Measurements from ENCODE around the gene SGMS2. TPM values are rescaled to one million over a fixed set of nuclear protein-coding genes. Genes with fewer than 3 reads are reported as not detected.

Gene SGMS2
- total and polyA plus RNA-seq, 2 donors = 1.0 to 1.2 TPM

- 17% methylated on average over 1 of the region's 1 CpG for WGBS
- no peak overlapping the region for H3K27ac ChIP-seq (ENCODE audit: low read depth in 1 of 2, low read length in 1 of 2)
- DNase-seq (ENCODE audit: low read depth in 6 of 9, low spot score in 9 of 9) = no peak
- no peak overlapping the region for H3K4me3 ChIP-seq (ENCODE audit: low read length in 2 of 2)
- no peaks in the 10 kb centered on the region for H3K4me1 ChIP-seq (ENCODE audit: control insufficient read depth in 2 of 2, insufficient read depth in 2 of 2, low read length in 2 of 2)
- H3K36me3 ChIP-seq (ENCODE audit: control insufficient read depth in 2 of 2, insufficient read depth in 2 of 2, low read length in 1 of 2) = no peaks in the 10 kb centered on the region
- peaks cover 0 to 3% of the 10 kb centered on the region in 2 donors for H3K27me3 ChIP-seq (ENCODE audit: control insufficient read depth in 2 of 2, insufficient read depth in 1 of 2, low read length in 1 of 2)
- H3K9me3 ChIP-seq (ENCODE audit: control insufficient read depth in 2 of 2, insufficient read depth in 1 of 2, low read length in 1 of 2) = no peaks in the 10 kb centered on the region
These were observed 24.0 kb upstream of the SGMS2 start for GRCh38 chr4:107800706-107801105.

- H3K4me3 ChIP-seq (ENCODE audit: low read length in 2 of 2) = no peak overlapping the region
- H3K9me3 ChIP-seq (ENCODE audit: control insufficient read depth in 2 of 2, insufficient read depth in 1 of 2, low read length in 1 of 2) = no peaks in the 10 kb centered on the region
- no peaks in the 10 kb centered on the region for H3K36me3 ChIP-seq (ENCODE audit: control insufficient read depth in 2 of 2, insufficient read depth in 2 of 2, low read length in 1 of 2)
- H3K4me1 ChIP-seq (ENCODE audit: control insufficient read depth in 2 of 2, insufficient read depth in 2 of 2, low read length in 2 of 2) = no peaks in the 10 kb centered on the region
- H3K27me3 ChIP-seq (ENCODE audit: control insufficient read depth in 2 of 2, insufficient read depth in 1 of 2, low read length in 1 of 2) = peaks cover 0 to 3% of the 10 kb centered on the region in 2 donors
- no peak overlapping the region for H3K27ac ChIP-seq (ENCODE audit: low read depth in 1 of 2, low read length in 1 of 2)
- no peak for DNase-seq (ENCODE audit: low read depth in 6 of 9, low spot score in 9 of 9)
- 90% methylated on average over 1 of the region's 1 CpG for WGBS
These were observed 22.9 kb upstream of the SGMS2 start for GRCh38 chr4:107801766-107802211.

DNA sequence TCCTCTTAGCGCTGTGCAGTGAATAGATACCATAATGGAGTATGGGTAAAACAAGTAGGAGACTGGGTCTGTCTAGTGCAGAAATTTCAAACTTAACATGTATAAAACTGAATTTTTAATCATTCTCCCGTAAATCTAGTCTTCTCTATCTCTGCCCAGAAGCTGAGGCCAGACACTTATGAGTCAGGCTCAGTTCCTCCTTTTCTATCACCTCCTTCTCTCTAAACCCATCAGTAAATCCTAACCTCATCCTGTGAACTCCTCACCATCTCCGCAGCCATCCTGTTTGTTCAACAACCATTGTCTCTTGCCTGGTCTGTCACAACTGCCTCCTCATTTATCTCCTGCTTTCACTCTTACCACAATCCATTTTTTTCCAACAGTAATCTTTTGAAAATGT lies 19.8 kb upstream of the SGMS2 start:
- 94% methylated on average over 3 of the region's 3 CpGs for WGBS

DNA sequence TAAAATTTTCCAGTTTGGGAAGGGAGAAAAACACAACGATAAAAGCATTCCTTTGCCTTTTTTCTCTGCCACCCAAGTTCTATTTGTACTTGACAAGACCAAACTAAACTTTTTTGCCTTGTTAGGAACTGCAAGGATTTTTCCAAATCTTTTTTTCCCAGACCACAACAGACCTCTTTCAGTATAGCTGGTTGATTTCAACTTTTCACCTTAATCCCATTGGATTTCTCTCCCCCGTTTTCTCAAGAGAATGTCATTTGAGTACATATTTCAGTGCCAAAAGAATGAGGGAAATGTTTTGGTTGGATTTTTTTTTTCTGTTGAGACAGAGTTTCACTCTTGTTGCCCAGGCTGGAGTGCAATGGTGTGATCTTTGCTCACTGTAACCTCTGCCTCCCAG lies 18.5 kb upstream of the SGMS2 start:
- WGBS = 91% methylated on average over 2 of the region's 2 CpGs
- no peak for DNase-seq (ENCODE audit: low read depth in 6 of 9, low spot score in 9 of 9)

More for the DNA sequence above, 19.8 kb upstream of the SGMS2 start:
- H3K36me3 ChIP-seq (ENCODE audit: control insufficient read depth in 2 of 2, insufficient read depth in 2 of 2, low read length in 1 of 2) = no peaks in the 10 kb centered on the region
- no peaks in the 10 kb centered on the region for H3K4me1 ChIP-seq (ENCODE audit: control insufficient read depth in 2 of 2, insufficient read depth in 2 of 2, low read length in 2 of 2)
- no peak for DNase-seq (ENCODE audit: low read depth in 6 of 9, low spot score in 9 of 9)
- H3K9me3 ChIP-seq (ENCODE audit: control insufficient read depth in 2 of 2, insufficient read depth in 1 of 2, low read length in 1 of 2) = no peaks in the 10 kb centered on the region
- H3K27ac ChIP-seq (ENCODE audit: low read depth in 1 of 2, low read length in 1 of 2) = no peak overlapping the region
- peaks cover 0 to 2% of the 10 kb centered on the region in 2 donors for H3K27me3 ChIP-seq (ENCODE audit: control insufficient read depth in 2 of 2, insufficient read depth in 1 of 2, low read length in 1 of 2)
- H3K4me3 ChIP-seq (ENCODE audit: low read length in 2 of 2) = no peak overlapping the region

DNA sequence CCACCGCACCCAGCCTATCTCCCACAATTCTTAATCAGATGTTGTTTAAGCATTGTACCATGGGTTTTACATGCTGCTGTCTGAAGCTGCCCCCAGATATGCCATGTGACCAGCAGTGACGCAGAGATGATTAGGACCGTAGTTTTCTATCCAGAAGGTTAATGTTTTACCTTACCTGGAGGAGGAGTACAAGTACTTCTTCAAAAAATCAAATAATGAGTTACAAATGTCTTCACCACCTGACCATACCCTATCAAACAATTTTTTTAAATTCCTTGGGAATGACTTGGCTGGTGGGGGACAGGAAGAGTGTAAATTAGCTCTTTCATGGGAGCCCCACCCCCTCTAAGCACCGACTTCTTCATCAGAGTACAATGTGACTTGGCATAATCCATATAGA lies 16.2 kb upstream of the SGMS2 start:
- Histone ChIP-seq H3K36me3 (ENCODE audit: control insufficient read depth in 2 of 2, insufficient read depth in 2 of 2, low read length in 1 of 2) (no peaks in the 10 kb centered on the region), H3K9me3 (ENCODE audit: control insufficient read depth in 2 of 2, insufficient read depth in 1 of 2, low read length in 1 of 2) (no peaks in the 10 kb centered on the region), H3K4me1 (ENCODE audit: control insufficient read depth in 2 of 2, insufficient read depth in 2 of 2, low read length in 2 of 2) (no peaks in the 10 kb centered on the region), H3K4me3 (ENCODE audit: low read length in 2 of 2) (no peak overlapping the region), H3K27me3 (ENCODE audit: control insufficient read depth in 2 of 2, insufficient read depth in 1 of 2, low read length in 1 of 2) (no peaks in the 10 kb centered on the region), H3K27ac (ENCODE audit: low read depth in 1 of 2, low read length in 1 of 2) (no peak overlapping the region)
- whole genome bisulfite sequencing = 97% methylated on average over 4 of the region's 4 CpGs
- no peak for DNase-seq (ENCODE audit: low read depth in 6 of 9, low spot score in 9 of 9)

More for the DNA sequence above, 18.5 kb upstream of the SGMS2 start:
- no peaks in the 10 kb centered on the region for H3K36me3 ChIP-seq (ENCODE audit: control insufficient read depth in 2 of 2, insufficient read depth in 2 of 2, low read length in 1 of 2)
- no peaks in the 10 kb centered on the region for H3K9me3 ChIP-seq (ENCODE audit: control insufficient read depth in 2 of 2, insufficient read depth in 1 of 2, low read length in 1 of 2)
- H3K27me3 ChIP-seq (ENCODE audit: control insufficient read depth in 2 of 2, insufficient read depth in 1 of 2, low read length in 1 of 2) = no peaks in the 10 kb centered on the region
- no peak overlapping the region for H3K27ac ChIP-seq (ENCODE audit: low read depth in 1 of 2, low read length in 1 of 2)
- no peaks in the 10 kb centered on the region for H3K4me1 ChIP-seq (ENCODE audit: control insufficient read depth in 2 of 2, insufficient read depth in 2 of 2, low read length in 2 of 2)
- no peak overlapping the region for H3K4me3 ChIP-seq (ENCODE audit: low read length in 2 of 2)

- WGBS = 97% methylated on average over 4 of the region's 4 CpGs
- Histone ChIP-seq H3K4me3 (ENCODE audit: low read length in 2 of 2) (no peak overlapping the region), H3K27ac (ENCODE audit: low read depth in 1 of 2, low read length in 1 of 2) (no peak overlapping the region), H3K27me3 (ENCODE audit: control insufficient read depth in 2 of 2, insufficient read depth in 1 of 2, low read length in 1 of 2) (no peaks in the 10 kb centered on the region), H3K36me3 (ENCODE audit: control insufficient read depth in 2 of 2, insufficient read depth in 2 of 2, low read length in 1 of 2) (no peaks in the 10 kb centered on the region), H3K9me3 (ENCODE audit: control insufficient read depth in 2 of 2, insufficient read depth in 1 of 2, low read length in 1 of 2) (no peaks in the 10 kb centered on the region), H3K4me1 (ENCODE audit: control insufficient read depth in 2 of 2, insufficient read depth in 2 of 2, low read length in 2 of 2) (no peaks in the 10 kb centered on the region)
- DNase-seq (ENCODE audit: low read depth in 6 of 9, low spot score in 9 of 9) = no peak
These were observed 15.5 kb upstream of the SGMS2 start for GRCh38 chr4:107809210-107809609.

- Histone ChIP-seq H3K27ac (ENCODE audit: low read depth in 1 of 2, low read length in 1 of 2) (no peak overlapping the region), H3K4me1 (ENCODE audit: control insufficient read depth in 2 of 2, insufficient read depth in 2 of 2, low read length in 2 of 2) (no peaks in the 10 kb centered on the region), H3K9me3 (ENCODE audit: control insufficient read depth in 2 of 2, insufficient read depth in 1 of 2, low read length in 1 of 2) (no peaks in the 10 kb centered on the region), H3K36me3 (ENCODE audit: control insufficient read depth in 2 of 2, insufficient read depth in 2 of 2, low read length in 1 of 2) (no peaks in the 10 kb centered on the region), H3K4me3 (ENCODE audit: low read length in 2 of 2) (no peak overlapping the region), H3K27me3 (ENCODE audit: control insufficient read depth in 2 of 2, insufficient read depth in 1 of 2, low read length in 1 of 2) (peaks cover 0 to 5% of the 10 kb centered on the region in 2 donors)
- WGBS = 73% methylated on average over 1 of the region's 1 CpG
- no peak for DNase-seq (ENCODE audit: low read depth in 6 of 9, low spot score in 9 of 9)
These were observed 10.0 kb upstream of the SGMS2 start for GRCh38 chr4:107814758-107815157.

- Histone ChIP-seq H3K4me1 (ENCODE audit: control insufficient read depth in 2 of 2, insufficient read depth in 2 of 2, low read length in 2 of 2) (no peaks in the 10 kb centered on the region), H3K36me3 (ENCODE audit: control insufficient read depth in 2 of 2, insufficient read depth in 2 of 2, low read length in 1 of 2) (no peaks in the 10 kb centered on the region), H3K27me3 (ENCODE audit: control insufficient read depth in 2 of 2, insufficient read depth in 1 of 2, low read length in 1 of 2) (peaks cover 0 to 8% of the 10 kb centered on the region in 2 donors), H3K4me3 (ENCODE audit: low read length in 2 of 2) (no peak overlapping the region), H3K27ac (ENCODE audit: low read depth in 1 of 2, low read length in 1 of 2) (no peak overlapping the region), H3K9me3 (ENCODE audit: control insufficient read depth in 2 of 2, insufficient read depth in 1 of 2, low read length in 1 of 2) (no peaks in the 10 kb centered on the region)
- DNase-seq (ENCODE audit: low read depth in 6 of 9, low spot score in 9 of 9) = no peak
- WGBS = 3% methylated on average over 1 of the region's 1 CpG
These were observed 9.6 kb upstream of the SGMS2 start for GRCh38 chr4:107815158-107815557.

DNA sequence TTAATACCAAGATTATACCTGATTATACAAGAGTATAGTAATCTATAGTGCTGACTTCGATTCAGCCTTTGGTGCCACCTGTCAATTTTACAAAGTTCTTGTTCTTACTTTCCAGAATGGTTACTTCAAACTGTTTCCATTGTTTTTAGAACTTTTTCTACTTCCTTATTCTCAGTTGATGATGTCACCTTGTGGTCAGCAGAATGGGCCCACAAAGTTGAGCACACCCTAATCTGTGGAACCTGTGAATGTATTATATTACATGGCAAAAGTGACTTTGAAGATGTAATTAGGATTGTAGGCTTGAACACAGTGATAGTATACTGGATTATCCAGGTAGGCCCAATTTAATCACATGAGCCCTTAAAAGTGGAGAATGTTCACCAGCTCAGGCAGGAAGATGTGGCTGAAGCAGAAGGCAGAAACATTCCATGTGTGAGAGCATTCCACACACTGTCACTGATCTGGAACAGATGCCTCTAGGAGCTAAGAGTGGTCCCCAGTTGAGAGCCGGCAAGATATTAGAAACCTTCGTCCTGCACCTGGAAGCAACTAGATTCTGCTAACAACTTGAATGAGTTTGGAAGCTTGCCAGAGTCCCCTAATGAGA lies 6.3 kb upstream of the SGMS2 start:
- H3K9me3 ChIP-seq (ENCODE audit: control insufficient read depth in 2 of 2, insufficient read depth in 1 of 2, low read length in 1 of 2) = no peaks in the 10 kb centered on the region
- DNase-seq (ENCODE audit: low read depth in 6 of 9, low spot score in 9 of 9) = no peak
- H3K27ac ChIP-seq (ENCODE audit: low read depth in 1 of 2, low read length in 1 of 2) = no peak overlapping the region

More for the DNA sequence above, 6.3 kb upstream of the SGMS2 start:
- Histone ChIP-seq H3K4me1 (ENCODE audit: control insufficient read depth in 2 of 2, insufficient read depth in 2 of 2, low read length in 2 of 2) (no peaks in the 10 kb centered on the region), H3K36me3 (ENCODE audit: control insufficient read depth in 2 of 2, insufficient read depth in 2 of 2, low read length in 1 of 2) (no peaks in the 10 kb centered on the region), H3K4me3 (ENCODE audit: low read length in 2 of 2) (no peak overlapping the region), H3K27me3 (ENCODE audit: control insufficient read depth in 2 of 2, insufficient read depth in 1 of 2, low read length in 1 of 2) (peaks cover 2 to 32% of the 10 kb centered on the region in 2 donors)
- 95% methylated on average over 3 of the region's 3 CpGs for WGBS
